ENCODE results near the gene SLC13A5. TPM values are rescaled to one million over a fixed set of nuclear protein-coding genes. Genes with fewer than 3 reads are reported as not detected.
"Not testable (repeated sequence)": the region's sequence is repeated elsewhere in the genome, so short reads cannot be mapped to it uniquely, and the experiment has no call there.

SLC13A5 gene
- total RNA-seq, 1 donor from 2014 or later, result not detected

GRCh38 chr17:6699997-6700947 lies 12.9 kb downstream of the SLC13A5 start:
- Histone ChIP-seq H3K4me3 (no peak overlapping the region), H3K4me1 (no peaks in the 10 kb centered on the region), H3K9me3 (replicated peaks) (no peaks in the 10 kb centered on the region), H3K27me3 (ENCODE audit: low read depth) (peaks cover 47% of the 10 kb centered on the region), H3K27ac (replicated peaks) (no peak overlapping the region), H3K36me3 (no peaks in the 10 kb centered on the region)
- intact Hi-C loops (cut with micrococcal nuclease), result no loop called here
- DNase-seq, result no peak
- TF ChIP-seq CTCF (IDR thresholded peaks at IDR 0.05; ENCODE audit: borderline replicate concordance), result no peak

GRCh38 chr17:6698004-6698403 lies 15.2 kb downstream of the SLC13A5 start:
- H3K4me1 ChIP-seq, result no peaks in the 10 kb centered on the region
- no peaks in the 10 kb centered on the region for H3K9me3 ChIP-seq (replicated peaks)
- H3K4me3 ChIP-seq, result no peak overlapping the region
- H3K36me3 ChIP-seq, result no peaks in the 10 kb centered on the region
- H3K27ac ChIP-seq (replicated peaks), result no peak overlapping the region
- DNase-seq, result no peak
- peaks cover 42% of the 10 kb centered on the region for H3K27me3 ChIP-seq (ENCODE audit: low read depth)
- intact Hi-C loops (cut with micrococcal nuclease), result no loop called here
- no peak for TF ChIP-seq CTCF (IDR thresholded peaks at IDR 0.05; ENCODE audit: borderline replicate concordance)

GRCh38 chr17:6696906-6697305 lies 16.3 kb downstream of the SLC13A5 start:
- Histone ChIP-seq H3K4me1 (no peaks in the 10 kb centered on the region), H3K27ac (replicated peaks) (no peak overlapping the region), H3K9me3 (replicated peaks) (no peaks in the 10 kb centered on the region), H3K27me3 (ENCODE audit: low read depth) (peaks cover 38% of the 10 kb centered on the region), H3K4me3 (no peak overlapping the region), H3K36me3 (no peaks in the 10 kb centered on the region)
- TF ChIP-seq CTCF (IDR thresholded peaks at IDR 0.05; ENCODE audit: borderline replicate concordance), result no peak
- DNase-seq, result no peak
- intact Hi-C loops (cut with micrococcal nuclease), result no loop called here

- Histone ChIP-seq H3K4me1 (no peaks in the 10 kb centered on the region), H3K4me3 (no peak overlapping the region), H3K36me3 (no peaks in the 10 kb centered on the region), H3K9me3 (replicated peaks) (no peaks in the 10 kb centered on the region), H3K27ac (replicated peaks) (no peak overlapping the region), H3K27me3 (ENCODE audit: low read depth) (peaks cover 48% of the 10 kb centered on the region)
- TF ChIP-seq CTCF (IDR thresholded peaks at IDR 0.05; ENCODE audit: borderline replicate concordance), result no peak
- intact Hi-C loops (cut with micrococcal nuclease), result no loop called here
- no peak for DNase-seq
Observed at GRCh38 chr17:6695565-6695964, 17.6 kb downstream of the SLC13A5 start.

- Histone ChIP-seq H3K36me3 (no peaks in the 10 kb centered on the region), H3K27ac (replicated peaks) (no peak overlapping the region), H3K27me3 (ENCODE audit: low read depth) (peaks cover 53% of the 10 kb centered on the region), H3K9me3 (replicated peaks) (no peaks in the 10 kb centered on the region), H3K4me3 (no peak overlapping the region), H3K4me1 (no peaks in the 10 kb centered on the region)
- intact Hi-C loops (cut with micrococcal nuclease), result no loop called here
- no peak for TF ChIP-seq CTCF (IDR thresholded peaks at IDR 0.05; ENCODE audit: borderline replicate concordance)
- no peak for DNase-seq
Observed at GRCh38 chr17:6695051-6695450, 18.1 kb downstream of the SLC13A5 start.

GRCh38 chr17:6691958-6692357 lies 21.2 kb downstream of the SLC13A5 start:
- DNase-seq; H3K9me3 ChIP-seq (replicated peaks); H3K4me1 ChIP-seq; H3K27ac ChIP-seq (replicated peaks); H3K36me3 ChIP-seq; intact Hi-C loops (cut with micrococcal nuclease); H3K4me3 ChIP-seq: not testable (repeated sequence)
- H3K27me3 ChIP-seq (ENCODE audit: low read depth), result peaks cover 62% of the 10 kb centered on the region
